ENCODE data around the gene ARL6IP6. TPM values are rescaled to one million over a fixed set of nuclear protein-coding genes. Genes with fewer than 3 reads are reported as not detected.
"Not testable (repeated sequence)": the region's sequence is repeated elsewhere in the genome, so short reads cannot be mapped to it uniquely, and the experiment has no call there.

ARL6IP6 gene
- total and polyA plus RNA-seq, 2 experiments from 2014 or later = 49.1 to 65.4 TPM

DNA sequence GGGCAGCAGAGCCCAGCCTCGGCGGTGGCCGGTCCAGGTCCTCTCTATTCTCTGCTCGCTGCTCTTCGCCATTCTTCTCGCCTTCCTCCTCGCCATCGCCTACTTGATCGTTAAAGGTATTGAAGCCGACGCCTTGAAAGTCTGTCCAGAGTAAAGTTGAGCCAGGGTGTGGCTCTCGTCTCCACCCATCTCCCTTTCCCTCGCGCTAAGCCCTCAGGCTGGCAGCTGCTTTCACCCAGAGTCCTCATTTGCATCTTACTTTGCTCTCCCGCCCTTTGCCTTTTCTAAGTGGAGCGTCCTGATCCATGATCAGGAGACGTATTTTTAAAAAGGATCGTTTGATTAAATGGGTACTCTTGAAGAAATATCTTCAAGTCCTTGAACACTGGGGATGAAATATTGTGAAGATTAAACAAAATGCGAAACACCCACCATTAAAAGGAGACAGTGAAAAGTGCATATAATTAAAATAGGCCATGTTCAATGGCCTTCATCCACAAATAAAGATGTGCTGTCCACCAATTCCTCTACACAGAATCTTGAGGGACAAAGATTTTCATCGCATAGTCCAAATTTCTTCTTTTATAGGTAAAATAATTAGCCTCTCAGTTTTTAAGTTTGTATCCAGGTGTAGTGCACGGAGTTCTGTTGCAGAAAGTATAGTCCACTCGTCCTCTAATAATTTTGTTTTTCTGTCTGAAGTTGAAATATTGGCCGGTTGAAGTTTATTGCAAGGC lies 657 bp downstream of the ARL6IP6 start (continued):
- TF ChIP-seq, protein P1, sequence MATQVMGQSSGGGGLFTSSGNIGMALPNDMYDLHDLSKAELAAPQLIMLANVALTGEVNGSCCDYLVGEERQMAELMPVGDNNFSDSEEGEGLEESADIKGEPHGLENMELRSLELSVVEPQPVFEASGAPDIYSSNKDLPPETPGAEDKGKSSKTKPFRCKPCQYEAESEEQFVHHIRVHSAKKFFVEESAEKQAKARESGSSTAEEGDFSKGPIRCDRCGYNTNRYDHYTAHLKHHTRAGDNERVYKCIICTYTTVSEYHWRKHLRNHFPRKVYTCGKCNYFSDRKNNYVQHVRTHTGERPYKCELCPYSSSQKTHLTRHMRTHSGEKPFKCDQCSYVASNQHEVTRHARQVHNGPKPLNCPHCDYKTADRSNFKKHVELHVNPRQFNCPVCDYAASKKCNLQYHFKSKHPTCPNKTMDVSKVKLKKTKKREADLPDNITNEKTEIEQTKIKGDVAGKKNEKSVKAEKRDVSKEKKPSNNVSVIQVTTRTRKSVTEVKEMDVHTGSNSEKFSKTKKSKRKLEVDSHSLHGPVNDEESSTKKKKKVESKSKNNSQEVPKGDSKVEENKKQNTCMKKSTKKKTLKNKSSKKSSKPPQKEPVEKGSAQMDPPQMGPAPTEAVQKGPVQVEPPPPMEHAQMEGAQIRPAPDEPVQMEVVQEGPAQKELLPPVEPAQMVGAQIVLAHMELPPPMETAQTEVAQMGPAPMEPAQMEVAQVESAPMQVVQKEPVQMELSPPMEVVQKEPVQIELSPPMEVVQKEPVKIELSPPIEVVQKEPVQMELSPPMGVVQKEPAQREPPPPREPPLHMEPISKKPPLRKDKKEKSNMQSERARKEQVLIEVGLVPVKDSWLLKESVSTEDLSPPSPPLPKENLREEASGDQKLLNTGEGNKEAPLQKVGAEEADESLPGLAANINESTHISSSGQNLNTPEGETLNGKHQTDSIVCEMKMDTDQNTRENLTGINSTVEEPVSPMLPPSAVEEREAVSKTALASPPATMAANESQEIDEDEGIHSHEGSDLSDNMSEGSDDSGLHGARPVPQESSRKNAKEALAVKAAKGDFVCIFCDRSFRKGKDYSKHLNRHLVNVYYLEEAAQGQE (IDR thresholded peaks at IDR 0.05; ENCODE audit: unreplicated experiment) = no peak
- TF ChIP-seq, protein P2, sequence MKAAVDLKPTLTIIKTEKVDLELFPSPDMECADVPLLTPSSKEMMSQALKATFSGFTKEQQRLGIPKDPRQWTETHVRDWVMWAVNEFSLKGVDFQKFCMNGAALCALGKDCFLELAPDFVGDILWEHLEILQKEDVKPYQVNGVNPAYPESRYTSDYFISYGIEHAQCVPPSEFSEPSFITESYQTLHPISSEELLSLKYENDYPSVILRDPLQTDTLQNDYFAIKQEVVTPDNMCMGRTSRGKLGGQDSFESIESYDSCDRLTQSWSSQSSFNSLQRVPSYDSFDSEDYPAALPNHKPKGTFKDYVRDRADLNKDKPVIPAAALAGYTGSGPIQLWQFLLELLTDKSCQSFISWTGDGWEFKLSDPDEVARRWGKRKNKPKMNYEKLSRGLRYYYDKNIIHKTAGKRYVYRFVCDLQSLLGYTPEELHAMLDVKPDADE (IDR thresholded peaks at IDR 0.05) = no peak; the same call in 1 of the 2 replicates
- TF ChIP-seq POLR2AphosphoS5 (IDR thresholded peaks at IDR 0.05; ENCODE audit: low read depth) (no peak), ZNF114 (CRISPR knock-in tag; IDR thresholded peaks at IDR 0.05) (no peak), STAT1 (IDR thresholded peaks at IDR 0.05; ENCODE audit: unreplicated experiment) (no peak), EZH2phosphoT487 (IDR thresholded peaks at IDR 0.05; ENCODE audit: unreplicated experiment) (no peak), NANOG (IDR thresholded peaks at IDR 0.05; ENCODE audit: borderline replicate concordance) (no peak), JUNB (IDR thresholded peaks at IDR 0.05; ENCODE audit: unreplicated experiment) (no peak), CREB1 (CRISPR knock-in tag; IDR thresholded peaks at IDR 0.05; ENCODE audit: low read depth) (no peak), ZNF331 (CRISPR knock-in tag; IDR thresholded peaks at IDR 0.05; ENCODE audit: low read depth) (no peak)
- TF ChIP-seq, protein P3, sequence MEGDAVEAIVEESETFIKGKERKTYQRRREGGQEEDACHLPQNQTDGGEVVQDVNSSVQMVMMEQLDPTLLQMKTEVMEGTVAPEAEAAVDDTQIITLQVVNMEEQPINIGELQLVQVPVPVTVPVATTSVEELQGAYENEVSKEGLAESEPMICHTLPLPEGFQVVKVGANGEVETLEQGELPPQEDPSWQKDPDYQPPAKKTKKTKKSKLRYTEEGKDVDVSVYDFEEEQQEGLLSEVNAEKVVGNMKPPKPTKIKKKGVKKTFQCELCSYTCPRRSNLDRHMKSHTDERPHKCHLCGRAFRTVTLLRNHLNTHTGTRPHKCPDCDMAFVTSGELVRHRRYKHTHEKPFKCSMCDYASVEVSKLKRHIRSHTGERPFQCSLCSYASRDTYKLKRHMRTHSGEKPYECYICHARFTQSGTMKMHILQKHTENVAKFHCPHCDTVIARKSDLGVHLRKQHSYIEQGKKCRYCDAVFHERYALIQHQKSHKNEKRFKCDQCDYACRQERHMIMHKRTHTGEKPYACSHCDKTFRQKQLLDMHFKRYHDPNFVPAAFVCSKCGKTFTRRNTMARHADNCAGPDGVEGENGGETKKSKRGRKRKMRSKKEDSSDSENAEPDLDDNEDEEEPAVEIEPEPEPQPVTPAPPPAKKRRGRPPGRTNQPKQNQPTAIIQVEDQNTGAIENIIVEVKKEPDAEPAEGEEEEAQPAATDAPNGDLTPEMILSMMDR (conservative IDR thresholded peaks at IDR 0.05; ENCODE audit: low read depth in 2 of 2) = no peak

DNA sequence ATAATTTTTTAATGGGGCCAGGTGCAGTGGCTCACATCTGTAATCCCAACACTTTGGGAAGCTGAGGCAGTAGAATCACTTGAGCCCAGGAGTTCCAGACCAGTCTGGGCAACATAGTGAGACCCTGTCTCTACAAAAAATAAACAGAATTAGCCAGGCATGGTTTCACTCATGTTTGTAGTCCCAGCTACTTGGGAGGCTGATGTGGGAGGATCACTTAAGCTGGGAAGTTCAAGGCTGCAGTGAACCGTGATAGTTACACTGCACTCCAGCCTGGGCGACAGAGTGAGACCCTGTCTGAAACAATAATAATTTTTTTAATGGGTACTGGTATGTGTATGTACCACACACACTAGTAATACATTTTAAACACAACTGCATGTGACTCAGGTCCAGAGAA lies 2.4 kb downstream of the ARL6IP6 start:
- no peaks in the 10 kb centered on the region for H3K27me3 ChIP-seq (ENCODE audit: insufficient read depth)
- Mint-ChIP-seq H3K27me3 (ENCODE audit: insufficient read depth, low read depth, poor library complexity) (peaks cover 12% of the 10 kb centered on the region), H3K4me3 (peak overlapping the region; percentile 96), H3K36me3 (ENCODE audit: low read depth) (peaks cover 33% of the 10 kb centered on the region), H3K4me1 (peaks cover 11% of the 10 kb centered on the region), H3K27ac (no peak overlapping the region), H3K9me3 (no peaks in the 10 kb centered on the region; the same call in 1 of the 3 replicates)
- H3K4me2 ChIP-seq = peak overlapping the region; percentile 82; the same call in 1 of the 2 replicates
- ATAC-seq (no peak), DNase-seq (ENCODE audit: low spot score) (no peak)
- peaks cover 82% of the 10 kb centered on the region for H3K79me2 ChIP-seq (replicated peaks; ENCODE audit: insufficient read depth)
- TF ChIP-seq EZH2phosphoT487 (IDR thresholded peaks at IDR 0.05; ENCODE audit: unreplicated experiment) = no peak
- H3K9me2 ChIP-seq (ENCODE audit: insufficient read depth) = no peaks in the 10 kb centered on the region
- H3K4me1 ChIP-seq (ENCODE audit: insufficient read depth) = 0 out of 2 replicates have a peak, but pooled peaks cover 6% of the 10 kb centered on the region
- no peaks in the 10 kb centered on the region for H3K36me3 ChIP-seq (ENCODE audit: insufficient read depth)
- H3F3A ChIP-seq (replicated peaks; ENCODE audit: low read depth) = no peaks in the 10 kb centered on the region
- no peaks in the 10 kb centered on the region; the same call in 1 of the 2 replicates for H4K20me1 ChIP-seq (replicated peaks; ENCODE audit: insufficient read depth)
- H2AFZ ChIP-seq = no peak overlapping the region
- H3K27ac ChIP-seq (ENCODE audit: low read depth) = no peak overlapping the region
- peak overlapping the region; percentile 94; the same call in 1 of the 2 replicates for H3K4me3 ChIP-seq

DNA sequence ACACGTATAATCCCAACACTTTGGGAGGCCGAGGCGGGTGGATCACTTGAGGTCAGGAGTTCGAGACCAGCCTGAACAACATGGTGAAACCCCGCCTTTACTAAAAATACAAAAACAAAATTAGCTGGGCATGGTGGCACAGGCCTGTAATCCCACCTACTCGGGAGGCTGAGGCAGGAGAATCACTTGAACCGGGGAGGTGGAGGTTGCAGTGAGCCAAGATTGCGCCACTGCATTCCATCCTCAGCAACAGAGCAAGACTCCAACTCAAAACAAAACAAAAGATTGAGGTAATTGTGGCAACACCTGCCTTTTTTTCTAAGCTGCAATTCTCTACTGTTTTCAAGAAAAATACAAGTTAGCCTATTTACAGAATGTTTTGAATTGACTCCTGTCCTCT lies 4.2 kb downstream of the ARL6IP6 start:
- not testable (repeated sequence) for H3K4me2 ChIP-seq; H3K9me2 ChIP-seq (ENCODE audit: insufficient read depth); H4K20me1 ChIP-seq (replicated peaks; ENCODE audit: insufficient read depth); H3K27me3 ChIP-seq (ENCODE audit: insufficient read depth); H3F3A ChIP-seq (replicated peaks; ENCODE audit: low read depth); H3K27ac Mint-ChIP-seq; H3K4me1 ChIP-seq (ENCODE audit: insufficient read depth); H3K4me3 Mint-ChIP-seq; H3K4me3 ChIP-seq; H3K36me3 ChIP-seq (ENCODE audit: insufficient read depth); H3K9me3 Mint-ChIP-seq; DNase-seq (ENCODE audit: low spot score); H3K27ac ChIP-seq (ENCODE audit: low read depth); ATAC-seq; H3K27me3 Mint-ChIP-seq (ENCODE audit: insufficient read depth, low read depth, poor library complexity); H3K4me1 Mint-ChIP-seq; H2AFZ ChIP-seq
- H3K36me3 Mint-ChIP-seq (ENCODE audit: low read depth) = peaks cover 20% of the 10 kb centered on the region
- H3K79me2 ChIP-seq (replicated peaks; ENCODE audit: insufficient read depth) = peaks cover 87% of the 10 kb centered on the region
